Hepatocyte (in vitro differentiated cells): ENCODE data around the gene CYB561. TPM values are rescaled to one million over a fixed set of nuclear protein-coding genes. Genes with fewer than 3 reads are reported as not detected.

Experiments
- DNase-seq: peaks from one replicate; pipeline ENCODE4 v3.0.0-alpha.2; 2016; ENCODE audit warnings: low spot score
- H2AFZ ChIP-seq: fragments of 200-600 bp; sonication (generic); 2 replicates; pipeline ENCODE4 v1.6.0; 2016; ENCODE audit warnings: antibody characterized with exemption, mild to moderate bottlenecking
- H3K27ac ChIP-seq: fragments of 200-600 bp; sonication (generic); 2 replicates; pipeline ENCODE4 v1.5.1; 2016; ENCODE audit warnings: mild to moderate bottlenecking
- H3K27me3 ChIP-seq: fragments of 200-600 bp; sonication (generic); 2 replicates; pipeline ENCODE4 v1.6.1; 2016
- H3K36me3 ChIP-seq: fragments of 200-600 bp; sonication (generic); replicated peaks from 2 replicates; pipeline ENCODE4 v1.5.1; 2016; ENCODE audit warnings: low read depth; ENCODE audit not compliant: insufficient read depth
- H3K4me1 ChIP-seq: fragments of 200-600 bp; sonication (generic); 2 replicates; pipeline ENCODE4 v1.5.1; 2016; ENCODE audit warnings: mild to moderate bottlenecking, moderate library complexity; ENCODE audit not compliant: insufficient read depth
- H3K4me2 ChIP-seq: fragments of 200-600 bp; sonication (generic); 2 replicates; pipeline ENCODE4 v1.6.0; 2016
- H3K4me3 ChIP-seq: fragments of 200-600 bp; sonication (generic); 2 replicates; pipeline ENCODE4 v1.5.1; 2016; ENCODE audit warnings: mild to moderate bottlenecking
- H3K79me2 ChIP-seq: fragments of 200-600 bp; sonication (generic); 2 replicates; pipeline ENCODE4 v1.6.0; 2017; ENCODE audit warnings: mild to moderate bottlenecking
- H3K9me2 ChIP-seq: fragments of 200-600 bp; sonication (generic); replicated peaks from 2 replicates; pipeline ENCODE4 v1.6.0; 2017; ENCODE audit warnings: mild to moderate bottlenecking; ENCODE audit not compliant: insufficient read depth
- H3K9me3 ChIP-seq: fragments of 200-600 bp; sonication (generic); 2 replicates; pipeline ENCODE4 v1.5.1; 2016; ENCODE audit warnings: low read depth, mild to moderate bottlenecking
- H4K20me1 ChIP-seq: fragments of 200-600 bp; sonication (generic); 2 replicates; pipeline ENCODE4 v1.6.0; 2016; ENCODE audit warnings: mild to moderate bottlenecking; ENCODE audit not compliant: insufficient read depth, poor library complexity, severe bottlenecking
- CTCF ChIP-seq: fragments of 200-600 bp; sonication (generic); IDR thresholded peaks from 2 replicates; pipeline ENCODE4 v1.5.1; 2016; ENCODE audit warnings: antibody characterized with exemption, mild to moderate bottlenecking; ENCODE audit not compliant: poor library complexity
- EZH2 ChIP-seq: fragments of 200-600 bp; sonication (generic); IDR thresholded peaks from 2 replicates; pipeline ENCODE4 v1.6.1; 2016; ENCODE audit warnings: antibody characterized with exemption, mild to moderate bottlenecking, borderline replicate concordance
- EZH2phosphoT487 ChIP-seq: fragments of 200-600 bp; sonication (generic); IDR thresholded peaks from one replicate; pipeline ENCODE4 v1.6.1; 2018; ENCODE audit warnings: antibody characterized with exemption, mild to moderate bottlenecking, low read depth, moderate library complexity; ENCODE audit not compliant: unreplicated experiment, severe bottlenecking
- WGBS: methylation state at CpG from one replicate; pipeline ENCODE4 v1.1.6; 2016; ENCODE audit warnings: low lambda C conversion rate; ENCODE audit errors: missing lambda C conversion rate; 5-methylcytosine and 5-hydroxymethylcytosine counted together
- polyA plus RNA-seq: library from polyadenylated mRNA; unstranded; fragments of >200 nt; fragmentation: Nextera tagmentation; extraction: Ambion mirVana; gene quantifications from 2 replicates; pipeline ENCODE4 v1.2.1, GENCODE V29; 2016
- total RNA-seq: library from RNA; depleted of rRNA; stranded (reverse); fragments of >200 nt; gene quantifications from 2 replicates; pipeline ENCODE4 v1.2.3, GENCODE V29; 2014

The CYB561 gene
- total and polyA plus RNA-seq, 2 experiments from 2014 or later, result 12.9 to 20.2 TPM

GRCh38 chr17:63439687-63440086 is 6.4 kb downstream of the CYB561 start:
- Histone ChIP-seq H2AFZ (no peak overlapping the region), H3K36me3 (no peaks in the 10 kb centered on the region), H3K4me1 (no peaks in the 10 kb centered on the region), H3K9me3 (no peaks in the 10 kb centered on the region), H4K20me1 (no peaks in the 10 kb centered on the region), H3K27me3 (no peaks in the 10 kb centered on the region), H3K27ac (no peak overlapping the region), H3K4me3 (no peak overlapping the region), H3K9me2 (no peaks in the 10 kb centered on the region), H3K4me2 (no peak overlapping the region), H3K79me2 (peaks cover under 1% of the 10 kb centered on the region)
- no peak for DNase-seq
- TF ChIP-seq EZH2phosphoT487 (no peak), EZH2 (no peak), CTCF (no peak)
- 86% methylated on average over 8 of the region's 8 CpGs for WGBS

- no peak for DNase-seq
- Histone ChIP-seq H3K4me3 (no peak overlapping the region), H3K27ac (no peak overlapping the region), H3K79me2 (no peaks in the 10 kb centered on the region), H4K20me1 (no peaks in the 10 kb centered on the region), H3K36me3 (no peaks in the 10 kb centered on the region), H3K9me3 (no peaks in the 10 kb centered on the region), H3K27me3 (no peaks in the 10 kb centered on the region), H3K9me2 (no peaks in the 10 kb centered on the region), H3K4me2 (no peak overlapping the region), H3K4me1 (peaks cover 9% of the 10 kb centered on the region), H2AFZ (no peak overlapping the region)
- TF ChIP-seq CTCF (no peak), EZH2 (no peak), EZH2phosphoT487 (no peak)
- WGBS, result 89% methylated on average over 27 of the region's 46 CpGs
Observed at GRCh38 chr17:63438092-63439051, 7.7 kb downstream of the CYB561 start.

GRCh38 chr17:63437287-63438091 is 8.6 kb downstream of the CYB561 start:
- Histone ChIP-seq H3K9me2 (no peaks in the 10 kb centered on the region), H3K36me3 (no peaks in the 10 kb centered on the region), H3K4me1 (peaks cover 18% of the 10 kb centered on the region), H3K27ac (no peak overlapping the region), H3K79me2 (no peaks in the 10 kb centered on the region), H3K4me3 (no peak overlapping the region), H3K9me3 (no peaks in the 10 kb centered on the region), H3K4me2 (no peak overlapping the region), H4K20me1 (no peaks in the 10 kb centered on the region), H3K27me3 (no peaks in the 10 kb centered on the region), H2AFZ (no peak overlapping the region)
- no peak for DNase-seq
- TF ChIP-seq EZH2phosphoT487 (no peak), EZH2 (no peak), CTCF (no peak)
- WGBS, result 94% methylated on average over 25 of the region's 55 CpGs
